Parathyroid adenoma (tissue), 2 donors: ENCODE data around the gene SP2.

Experiments used
- H2AFZ ChIP-seq: fragments of 300-600 bp; sonication (generic); one replicate; pipeline ENCODE4 v1.7.0; 2017; ENCODE audit warnings: antibody characterized with exemption, mild to moderate bottlenecking
- H3K27ac ChIP-seq: fragments of 300-600 bp; sonication (generic); one replicate; pipeline ENCODE4 v1.7.0; 2017
- H3K27me3 ChIP-seq: fragments of 300-600 bp; sonication (generic); one replicate; pipeline ENCODE4 v1.7.0; 2017; ENCODE audit warnings: low read length; ENCODE audit not compliant: control insufficient read depth, insufficient read depth
- H3K36me3 ChIP-seq: fragments of 300-600 bp; sonication (generic); one replicate; pipeline ENCODE4 v1.7.0; 2017; ENCODE audit warnings: low read length; ENCODE audit not compliant: control insufficient read depth, insufficient read depth
- H3K4me1 ChIP-seq: fragments of 300-600 bp; sonication (generic); one replicate; pipeline ENCODE4 v1.7.0; 2017; ENCODE audit warnings: control low read depth
- H3K4me2 ChIP-seq: fragments of 300-600 bp; sonication (generic); one replicate; pipeline ENCODE4 v1.7.0; 2017; ENCODE audit warnings: low read length
- H3K4me3 ChIP-seq: fragments of 300-600 bp; sonication (generic); one replicate; pipeline ENCODE4 v1.7.0; 2017; ENCODE audit warnings: low read depth, low read length
- H3K79me2 ChIP-seq: fragments of 300-600 bp; sonication (generic); one replicate; pipeline ENCODE4 v1.7.0; 2017; ENCODE audit warnings: control low read depth
- H3K9ac ChIP-seq: fragments of 300-600 bp; sonication (generic); one replicate; pipeline ENCODE4 v1.7.0; 2017; ENCODE audit warnings: mild to moderate bottlenecking
- H3K9me3 ChIP-seq: fragments of 300-600 bp; sonication (generic); one replicate; pipeline ENCODE4 v1.7.0; 2017; ENCODE audit warnings: low read length; ENCODE audit not compliant: control insufficient read depth
- TF ChIP-seq, protein P1 (sequence below): fragments of 300-600 bp; sonication (generic); IDR thresholded peaks from one replicate; pipeline ENCODE4 v1.7.0; 2017; ENCODE audit warnings: antibody characterized with exemption, mild to moderate bottlenecking
- donor health status: primary hyperparathyroidism.

Gene SP2

DNA sequence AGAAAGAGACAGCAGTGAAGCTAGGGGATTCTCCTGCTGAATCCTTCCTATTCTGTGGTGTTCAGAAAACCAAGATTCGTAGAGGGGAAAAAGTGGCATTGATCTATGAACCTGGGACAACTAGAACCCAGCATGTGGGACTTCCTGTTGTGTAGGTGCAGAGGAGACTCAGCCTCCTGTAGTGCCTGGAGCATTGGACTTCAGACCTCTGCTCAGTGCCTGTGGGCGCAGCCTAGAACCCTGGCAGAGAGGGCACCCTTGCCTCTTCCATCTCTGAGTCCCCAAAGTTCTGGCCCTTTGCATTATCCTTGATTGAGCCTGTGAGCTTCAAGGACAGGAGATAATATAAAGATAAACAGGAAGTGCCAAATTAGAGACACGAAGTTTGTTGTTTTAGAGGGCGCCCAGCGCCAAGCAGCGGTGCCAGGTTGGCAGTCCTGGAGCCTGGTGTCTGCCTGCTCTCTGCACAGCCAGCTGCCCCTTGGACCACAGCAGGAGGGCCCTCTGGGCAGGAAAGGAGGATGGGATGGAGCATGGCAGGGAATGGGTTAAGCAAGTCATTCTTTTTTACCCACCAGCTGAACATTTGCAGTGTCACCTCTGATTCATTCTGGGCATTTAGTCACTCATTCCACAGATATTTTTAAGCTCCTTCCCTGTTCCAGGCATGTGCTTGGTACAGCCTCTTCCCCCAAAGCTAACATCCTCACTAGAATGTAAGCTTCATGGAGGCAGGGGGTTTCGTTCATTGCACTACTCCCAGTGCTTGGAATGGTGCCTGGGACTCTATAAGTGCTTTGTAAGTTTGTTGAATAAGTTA, 33.2 kb upstream of the SP2 start:
- TF ChIP-seq, protein P1, sequence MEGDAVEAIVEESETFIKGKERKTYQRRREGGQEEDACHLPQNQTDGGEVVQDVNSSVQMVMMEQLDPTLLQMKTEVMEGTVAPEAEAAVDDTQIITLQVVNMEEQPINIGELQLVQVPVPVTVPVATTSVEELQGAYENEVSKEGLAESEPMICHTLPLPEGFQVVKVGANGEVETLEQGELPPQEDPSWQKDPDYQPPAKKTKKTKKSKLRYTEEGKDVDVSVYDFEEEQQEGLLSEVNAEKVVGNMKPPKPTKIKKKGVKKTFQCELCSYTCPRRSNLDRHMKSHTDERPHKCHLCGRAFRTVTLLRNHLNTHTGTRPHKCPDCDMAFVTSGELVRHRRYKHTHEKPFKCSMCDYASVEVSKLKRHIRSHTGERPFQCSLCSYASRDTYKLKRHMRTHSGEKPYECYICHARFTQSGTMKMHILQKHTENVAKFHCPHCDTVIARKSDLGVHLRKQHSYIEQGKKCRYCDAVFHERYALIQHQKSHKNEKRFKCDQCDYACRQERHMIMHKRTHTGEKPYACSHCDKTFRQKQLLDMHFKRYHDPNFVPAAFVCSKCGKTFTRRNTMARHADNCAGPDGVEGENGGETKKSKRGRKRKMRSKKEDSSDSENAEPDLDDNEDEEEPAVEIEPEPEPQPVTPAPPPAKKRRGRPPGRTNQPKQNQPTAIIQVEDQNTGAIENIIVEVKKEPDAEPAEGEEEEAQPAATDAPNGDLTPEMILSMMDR = no peak

DNA sequence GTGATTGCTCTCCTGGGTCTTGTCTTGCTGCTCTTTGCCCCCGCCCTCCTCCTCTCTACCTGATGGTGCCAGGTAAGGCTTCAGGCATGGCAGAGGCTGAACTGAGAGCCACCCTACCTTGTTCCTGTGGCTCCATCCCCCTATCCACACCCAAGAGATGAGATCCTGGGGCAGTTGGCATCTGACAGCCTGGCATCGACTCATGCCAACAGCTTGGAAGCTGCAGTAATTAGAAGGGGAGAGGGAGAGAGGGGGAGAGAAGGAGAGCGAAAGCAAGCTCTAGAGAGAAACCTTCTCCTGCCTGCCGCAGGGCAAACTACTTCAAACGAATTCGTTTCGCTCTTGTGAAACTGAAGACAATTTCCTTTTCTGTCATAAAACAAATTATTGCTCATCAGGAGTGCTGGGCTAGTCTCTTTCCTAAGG, 31.2 kb upstream of the SP2 start:
- H3K9me3 ChIP-seq = no peaks in the 10 kb centered on the region
- peaks cover 8% of the 10 kb centered on the region for H3K4me1 ChIP-seq
- no peaks in the 10 kb centered on the region for H3K79me2 ChIP-seq
- TF ChIP-seq, protein P1 = no peak
- no peak overlapping the region for H3K4me3 ChIP-seq
- H3K9ac ChIP-seq = no peak overlapping the region
- no peak overlapping the region for H3K27ac ChIP-seq
- no peak overlapping the region for H2AFZ ChIP-seq
- H3K27me3 ChIP-seq = no peaks in the 10 kb centered on the region
- H3K4me2 ChIP-seq = no peak overlapping the region
- H3K36me3 ChIP-seq = no peaks in the 10 kb centered on the region

More for the DNA sequence above, 33.2 kb upstream of the SP2 start:
- no peak overlapping the region for H3K4me3 ChIP-seq
- H3K4me1 ChIP-seq = no peaks in the 10 kb centered on the region
- H3K36me3 ChIP-seq = no peaks in the 10 kb centered on the region
- no peak overlapping the region for H3K9ac ChIP-seq
- no peak overlapping the region for H3K4me2 ChIP-seq
- no peaks in the 10 kb centered on the region for H3K9me3 ChIP-seq
- H3K27me3 ChIP-seq = no peaks in the 10 kb centered on the region
- no peaks in the 10 kb centered on the region for H3K79me2 ChIP-seq
- no peak overlapping the region for H2AFZ ChIP-seq
- H3K27ac ChIP-seq = no peak overlapping the region

DNA sequence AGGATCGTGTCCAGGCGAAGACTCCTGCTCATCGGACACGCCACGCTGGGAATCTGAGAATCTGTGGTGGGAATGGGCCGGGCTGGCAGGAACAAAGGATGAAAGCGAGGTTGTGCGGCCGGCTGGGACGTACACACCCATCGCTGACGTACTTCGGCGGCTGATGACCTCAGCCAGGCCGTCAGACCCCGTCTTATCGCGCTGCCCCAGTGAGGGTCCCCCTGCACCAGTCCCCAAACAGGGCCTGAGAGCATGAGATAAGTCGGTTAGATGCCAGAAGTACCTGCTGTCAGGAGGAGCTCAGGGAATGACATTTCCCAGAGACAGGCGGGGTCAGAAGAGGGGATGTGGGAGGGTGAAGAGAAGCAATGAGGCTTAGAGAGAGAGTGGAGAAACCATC, 29.1 kb upstream of the SP2 start:
- H3K79me2 ChIP-seq = no peaks in the 10 kb centered on the region
- no peaks in the 10 kb centered on the region for H3K9me3 ChIP-seq
- TF ChIP-seq, protein P1 = no peak
- H2AFZ ChIP-seq = no peak overlapping the region
- no peak overlapping the region for H3K4me3 ChIP-seq
- H3K27ac ChIP-seq = no peak overlapping the region
- no peak overlapping the region for H3K9ac ChIP-seq
- no peak overlapping the region for H3K4me2 ChIP-seq
- H3K36me3 ChIP-seq = no peaks in the 10 kb centered on the region
- H3K27me3 ChIP-seq = no peaks in the 10 kb centered on the region
- H3K4me1 ChIP-seq = peaks cover 9% of the 10 kb centered on the region

DNA sequence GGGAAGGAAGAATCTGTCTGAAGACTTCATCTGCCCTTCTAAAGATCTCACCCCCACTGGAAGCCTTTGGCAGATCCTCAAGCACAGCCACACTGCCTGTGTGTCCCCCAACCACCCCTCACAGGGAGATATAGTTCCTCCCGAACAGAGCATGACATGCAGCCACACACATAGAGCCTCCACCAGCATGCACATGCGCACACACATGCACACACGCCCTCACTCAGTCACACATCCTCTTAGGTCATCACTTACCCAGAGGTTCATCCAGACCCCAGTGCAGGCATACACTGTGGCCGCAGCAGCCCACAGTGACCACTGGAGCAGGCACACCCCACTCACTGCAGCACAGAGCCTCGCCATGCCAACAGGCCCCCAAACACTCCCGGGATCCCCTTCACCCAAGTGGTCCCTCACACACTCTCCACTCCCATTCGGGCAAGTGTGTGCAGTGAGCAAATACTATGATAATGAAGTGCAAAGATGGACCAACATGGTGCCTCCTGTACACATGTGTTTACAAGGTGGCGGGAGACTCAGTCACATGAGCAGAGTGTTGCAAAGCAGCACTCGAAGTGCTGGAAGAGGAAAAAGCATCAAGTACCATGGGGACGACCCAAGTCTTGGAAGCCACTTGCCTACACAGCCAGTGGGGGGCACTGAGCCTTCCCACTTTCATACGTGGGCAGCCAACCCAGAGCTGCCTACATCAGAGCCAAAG, 28.1 kb upstream of the SP2 start:
- H3K27me3 ChIP-seq = no peaks in the 10 kb centered on the region
- no peak overlapping the region for H3K27ac ChIP-seq
- H3K4me1 ChIP-seq = peaks cover 9% of the 10 kb centered on the region
- no peak overlapping the region for H3K4me2 ChIP-seq
- no peaks in the 10 kb centered on the region for H3K9me3 ChIP-seq
- H3K79me2 ChIP-seq = no peaks in the 10 kb centered on the region
- H3K36me3 ChIP-seq = no peaks in the 10 kb centered on the region
- no peak overlapping the region for H2AFZ ChIP-seq
- TF ChIP-seq, protein P1 = no peak
- H3K9ac ChIP-seq = no peak overlapping the region
- H3K4me3 ChIP-seq = no peak overlapping the region
